HepG2 (cell line): ENCODE results near the gene GOLGA8J. TPM values are rescaled to one million over a fixed set of nuclear protein-coding genes. Genes with fewer than 3 reads are reported as not detected.

Source experiments
- ATAC-seq: fragments of 200-7000 bp; cut with Tn5 transposase; 3 replicates; pipeline ENCODE4 v1.9.1; 2020; ENCODE audit warnings: mild to moderate bottlenecking, moderate library complexity
- BruUV-seq: library from RNA; stranded (reverse); fragments of 400-500 nt; replicated peaks from 2 replicates; lab custom pipeline; 2021; lab: Mats Ljungman, UMichigan
- CTCF ChIA-PET: fragments of 300-600 bp; formaldehyde crosslinking; extraction: SDS; loops from one replicate; lab custom pipeline; 2021; ENCODE audit warnings: low total read pairs, inconsistent platforms, low intra/inter-chr PET ratio; lab: Yijun Ruan, JAX
- POLR2A ChIA-PET: fragments of 350-600 bp; sonication (Branson Sonifier 250); formaldehyde crosslinking; loops from one replicate; lab custom pipeline; 2020; ENCODE audit warnings: antibody characterized with exemption, inconsistent platforms; lab: Yijun Ruan, JAX
- DNase-seq: peaks from one replicate; pipeline ENCODE4 v3.0.0-alpha.2; 2015; ENCODE audit warnings: low spot score
- FAIRE-seq: peaks from 3 replicates; lab custom pipeline; 2011; peaks lifted over from hg19 to GRCh38; lab: Jason Lieb, UNC
- H2AFZ ChIP-seq: one replicate; pipeline ENCODE4 v1.6.1; 2011; ENCODE audit warnings: low read length, inconsistent platforms
- H3K27ac ChIP-seq: fragments of 300-600 bp; 3 replicates; pipeline ENCODE4 v1.8.0; 2011; ENCODE audit warnings: mixed run types, mild to moderate bottlenecking, mixed read lengths, low read length, inconsistent platforms; ENCODE audit not compliant: insufficient read depth; ENCODE audit errors: extremely low read length
- H3K27me3 ChIP-seq, 2 experiments: fragments of 200-600 bp in 1 of 2; 2 replicates in 1 of 2; 3 replicates in 1 of 2; pipeline versions ENCODE4 v1.6.0 to v1.8.0; 2011; ENCODE audit warnings: low read length in 2 of 2, mild to moderate bottlenecking in 2 of 2, moderate library complexity in 2 of 2, inconsistent platforms in 1 of 2; ENCODE audit not compliant: insufficient read depth in 2 of 2, control insufficient read depth in 1 of 2
- H3K36me3 ChIP-seq, 2 experiments: fragments of 200-600 bp in 1 of 2; replicated peaks in 1 of 2; 2 replicates in 1 of 2; 3 replicates in 1 of 2; pipeline versions ENCODE4 v1.5.1 to v1.8.0; 2011; ENCODE audit warnings: low read length in 2 of 2, inconsistent platforms in 1 of 2; ENCODE audit not compliant: insufficient read depth in 2 of 2, control insufficient read depth in 1 of 2
- H3K4me1 ChIP-seq: 2 replicates; pipeline ENCODE4 v1.5.1; 2012; ENCODE audit warnings: low read length, inconsistent platforms; ENCODE audit not compliant: insufficient read depth
- H3K4me2 ChIP-seq: 2 replicates; pipeline ENCODE4 v1.6.0; 2011; ENCODE audit warnings: low read depth, low read length, inconsistent platforms
- H3K4me3 ChIP-seq, 3 experiments: fragments of 200-600 bp in 1 of 3; sonication (generic), shearing (Covaris generic) in 1 of 3; replicated peaks in 1 of 3; 2 replicates each; pipeline ENCODE4 v1.5.1; 2011 to 2016; ENCODE audit warnings: low read length in 3 of 3, inconsistent platforms in 2 of 3, low read depth in 2 of 3, mild to moderate bottlenecking in 2 of 3, control low read depth in 1 of 3, mixed read lengths in 1 of 3; ENCODE audit not compliant: insufficient read depth in 1 of 3
- H3K79me2 ChIP-seq: one replicate; pipeline ENCODE4 v1.6.1; 2011; ENCODE audit warnings: low read length, inconsistent platforms; ENCODE audit not compliant: insufficient read depth
- H3K9ac ChIP-seq: 2 replicates; pipeline ENCODE4 v1.6.0; 2011; ENCODE audit warnings: mild to moderate bottlenecking, low read depth, low read length, inconsistent platforms; ENCODE audit not compliant: insufficient read depth
- H3K9me3 ChIP-seq: 2 replicates; pipeline ENCODE4 v1.5.1; 2012; ENCODE audit warnings: mild to moderate bottlenecking, low read length
- H4K20me1 ChIP-seq: 2 replicates; pipeline ENCODE4 v1.6.0; 2011; ENCODE audit warnings: inconsistent platforms, mild to moderate bottlenecking, low read length, moderate library complexity; ENCODE audit not compliant: insufficient read depth
- ARNT ChIP-seq: fragments of 450-650 bp; IDR thresholded peaks from 2 replicates; pipeline ENCODE4 v1.6.1; 2017
- ARNT2 ChIP-seq: sonication (generic); formaldehyde crosslinking; IDR thresholded peaks from 2 replicates; pipeline ENCODE4 v1.8.0; 2022; ENCODE audit warnings: mild to moderate bottlenecking, low read depth, missing genetic modification reagents, moderate library complexity
- MAFF ChIP-seq: IDR thresholded peaks from 2 replicates; pipeline ENCODE4 v1.6.1; 2011; ENCODE audit warnings: low read depth, low read length, improper control_type of control experiment
- MAFK ChIP-seq, 2 experiments: IDR thresholded peaks in 1 of 2; conservative IDR thresholded peaks in 1 of 2; 2 replicates each; pipeline ENCODE4 v1.6.1; 2011; ENCODE audit warnings: improper control_type of control experiment in 2 of 2, low read length in 2 of 2
- REPIN1 ChIP-seq: sonication (generic); formaldehyde crosslinking; IDR thresholded peaks from 2 replicates; pipeline ENCODE4 v1.8.0; 2022; ENCODE audit warnings: missing genetic modification reagents, low read depth, mild to moderate bottlenecking, borderline replicate concordance
- RFXANK ChIP-seq: IDR thresholded peaks from 2 replicates; pipeline ENCODE4 v1.6.1; 2016
- SIX4 ChIP-seq: sonication (generic); formaldehyde crosslinking; IDR thresholded peaks from 2 replicates; pipeline ENCODE4 v1.4.0; 2020; ENCODE audit warnings: missing genetic modification reagents
- TP53 ChIP-seq: sonication (generic); formaldehyde crosslinking; conservative IDR thresholded peaks from 2 replicates; pipeline ENCODE4 v1.4.0; 2020; ENCODE audit warnings: missing genetic modification reagents
- ZNF230 ChIP-seq: sonication (generic); formaldehyde crosslinking; IDR thresholded peaks from 2 replicates; pipeline ENCODE4 v1.4.0; 2020; ENCODE audit warnings: mild to moderate bottlenecking, missing genetic modification reagents
- ZNF556 ChIP-seq: sonication (generic); formaldehyde crosslinking; IDR thresholded peaks from 2 replicates; pipeline ENCODE4 v1.4.0; 2020; ENCODE audit warnings: mild to moderate bottlenecking, missing genetic modification reagents, borderline replicate concordance
- ZNF670 ChIP-seq: sonication (generic); formaldehyde crosslinking; IDR thresholded peaks from 2 replicates; pipeline ENCODE4 v1.8.0; 2022; ENCODE audit warnings: mild to moderate bottlenecking, missing genetic modification reagents, borderline replicate concordance
- ZNF75D ChIP-seq: sonication (generic); formaldehyde crosslinking; IDR thresholded peaks from 2 replicates; pipeline ENCODE4 v1.8.1; 2023; ENCODE audit warnings: missing genetic modification reagents, mild to moderate bottlenecking, borderline replicate concordance
- ZSCAN31 ChIP-seq: sonication (generic); formaldehyde crosslinking; IDR thresholded peaks from 2 replicates; pipeline ENCODE4 v1.5.0; 2020; ENCODE audit warnings: low read depth, mild to moderate bottlenecking, missing genetic modification reagents
- whole genome bisulfite sequencing: methylation state at CpG from one replicate; pipeline ENCODE4 v1.1.6; 2017; ENCODE audit warnings: low lambda C conversion rate; 5-methylcytosine and 5-hydroxymethylcytosine counted together
- in situ Hi-C: cut with HindIII; loops from 2 replicates; pipeline ENCODE4 v1.10.0; 2017; ENCODE audit warnings: low pct_unique_long_range_greater_than_20kb; ENCODE audit not compliant: extremely low pct_ligation_motif_present
- intact Hi-C: fragments of 100-400 bp; cut with micrococcal nuclease; formaldehyde crosslinking; loops from one replicate; pipeline ENCODE4 v1.10.0; 2022; ENCODE audit not compliant: unreplicated experiment
- polyA plus RNA-seq, 8 experiments: library from polyadenylated mRNA; depleted of rRNA in 3 of 8; stranded (reverse) in 7 of 8; unstranded in 1 of 8; fragments of >200 nt; fragmentation: Illumina TruSeq in 4 of 8; extraction: Trizol in 4 of 8; gene quantifications; 2 replicates each; pipeline versions ENCODE4 v1.2.1 to v1.2.3, GENCODE V29; 2011 to 2016; ENCODE audit warnings: low read depth in 4 of 8, missing spikeins in 1 of 8, mixed read lengths in 1 of 8; ENCODE audit not compliant: insufficient read depth in 1 of 8
- total RNA-seq, 5 experiments: library from RNA; depleted of rRNA; stranded (reverse); fragments of >200 nt; fragmentation: Illumina TruSeq; extraction: Trizol; gene quantifications; 2 replicates each; pipeline ENCODE4 v1.2.3, GENCODE V29; 2016; ENCODE audit warnings: low read depth in 1 of 5
- TF ChIP-seq, protein P1 (sequence below): IDR thresholded peaks from 2 replicates; pipeline ENCODE4 v1.6.1; 2016; ENCODE audit warnings: control low read depth
- TF ChIP-seq, protein P2 (sequence below): IDR thresholded peaks from 2 replicates; pipeline ENCODE4 v1.6.1; 2016; ENCODE audit warnings: low read depth, borderline replicate concordance

The GOLGA8J gene
- total and polyA plus RNA-seq, 2 of the 13 experiments (the other 11 are each of a cell fraction or from before 2014, with no cell fraction given), result 0.05 TPM; not detected in 1

DNA sequence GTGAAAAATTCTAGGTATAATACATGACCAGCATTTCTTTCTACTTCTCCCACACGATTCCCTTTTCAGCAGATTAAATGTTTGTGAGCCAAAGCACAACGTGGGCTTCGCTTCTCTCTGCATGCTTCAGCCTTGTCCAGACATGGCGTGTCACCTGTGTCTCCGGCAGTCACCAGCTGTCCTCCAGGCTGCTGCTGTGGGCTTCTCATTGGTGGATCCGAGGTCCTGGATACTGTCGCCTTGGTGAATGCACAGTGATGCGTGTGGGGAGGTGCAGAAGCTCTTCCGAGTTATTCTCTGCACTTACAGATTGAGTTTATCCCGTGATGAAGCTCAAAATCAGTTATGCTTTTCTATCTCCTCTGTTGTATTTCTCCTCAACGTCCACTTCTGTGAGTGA, 23.0 kb upstream of the GOLGA8J start (continued):
- TF ChIP-seq, protein P1, sequence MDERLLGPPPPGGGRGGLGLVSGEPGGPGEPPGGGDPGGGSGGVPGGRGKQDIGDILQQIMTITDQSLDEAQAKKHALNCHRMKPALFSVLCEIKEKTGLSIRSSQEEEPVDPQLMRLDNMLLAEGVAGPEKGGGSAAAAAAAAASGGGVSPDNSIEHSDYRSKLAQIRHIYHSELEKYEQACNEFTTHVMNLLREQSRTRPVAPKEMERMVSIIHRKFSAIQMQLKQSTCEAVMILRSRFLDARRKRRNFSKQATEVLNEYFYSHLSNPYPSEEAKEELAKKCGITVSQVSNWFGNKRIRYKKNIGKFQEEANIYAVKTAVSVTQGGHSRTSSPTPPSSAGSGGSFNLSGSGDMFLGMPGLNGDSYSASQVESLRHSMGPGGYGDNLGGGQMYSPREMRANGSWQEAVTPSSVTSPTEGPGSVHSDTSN, result no peak
- TF ChIP-seq ZNF556 (CRISPR knock-in tag), result no peak
- no peak for TF ChIP-seq REPIN1 (CRISPR knock-in tag)
- TF ChIP-seq RFXANK (CRISPR knock-in tag), result no peak
- TF ChIP-seq, protein P2, sequence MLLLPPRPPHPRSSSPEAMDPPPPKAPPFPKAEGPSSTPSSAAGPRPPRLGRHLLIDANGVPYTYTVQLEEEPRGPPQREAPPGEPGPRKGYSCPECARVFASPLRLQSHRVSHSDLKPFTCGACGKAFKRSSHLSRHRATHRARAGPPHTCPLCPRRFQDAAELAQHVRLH (CRISPR knock-in tag), result no peak
- TF ChIP-seq ZNF75D, result no peak
- TF ChIP-seq SIX4 (CRISPR knock-in tag), result no peak

DNA sequence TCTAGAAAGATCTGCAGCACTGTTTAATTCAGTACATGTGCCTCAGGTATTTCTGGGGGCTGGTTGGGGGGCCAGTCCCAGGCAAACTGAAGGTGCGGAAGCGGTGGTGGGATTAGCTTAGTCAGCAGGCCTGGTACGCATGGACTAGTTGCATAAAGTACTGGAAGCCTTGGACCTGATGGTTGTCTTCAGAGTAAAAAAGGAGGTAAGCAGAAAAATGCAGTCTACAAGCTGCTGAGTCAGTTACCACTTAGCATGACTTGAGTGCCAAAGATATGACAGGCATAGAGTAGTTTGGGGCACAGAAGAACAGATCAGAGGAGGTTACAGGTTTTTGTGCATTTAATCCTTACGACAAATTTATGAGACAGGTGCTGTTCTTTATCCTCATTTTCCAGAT, 19.9 kb upstream of the GOLGA8J start:
- Histone ChIP-seq H3K4me3 (no peak overlapping the region), H3K79me2 (no peaks in the 10 kb centered on the region), H3K9ac (no peak overlapping the region), H4K20me1 (no peaks in the 10 kb centered on the region), H3K9me3 (no peaks in the 10 kb centered on the region), H3K4me1 (no peaks in the 10 kb centered on the region), H3K27ac (no peak overlapping the region)
- ATAC-seq, result no peak
- WGBS, result 73% methylated on average over 4 of the region's 4 CpGs
- intact Hi-C loops, result no loop called here
- in situ Hi-C loops, result loop anchor here (25.0 kb wide), 1 partner anchor 401 kb away; no protein-coding TSS in a partner anchor
- TF ChIP-seq ZSCAN31 (CRISPR knock-in tag) (no peak), ZNF230 (no peak), ZNF670 (CRISPR knock-in tag) (no peak), MAFK (conservative IDR thresholded peaks at IDR 0.05 in 1 of 2, IDR thresholded peaks at IDR 0.05 in 1 of 2; ENCODE audit: low read length in 2 of 2) (peak in 1 of 2 experiments; percentile 37; a peak in 1 of 4 replicates), TP53 (CRISPR knock-in tag) (no peak), ARNT (no peak), ARNT2 (CRISPR knock-in tag) (no peak), MAFF (0 out of 2 replicates have a peak, but pooled peaks have one; percentile 1)
- TF ChIP-seq, all 625 proteins: peak for 2
- Histone ChIP-seq H3K4me2 (no peak overlapping the region), H3K36me3 (no peaks in the 10 kb centered on the region), H3K27me3 (peaks cover 0 to 12% of the 10 kb centered on the region in 2 experiments; a peak in 2 of 5 replicates), H2AFZ (no peak overlapping the region)
- ChIA-PET POLR2A (no interaction called here), CTCF (no interaction called here)
- DNase-seq (no peak), FAIRE-seq (no peak)
- BruUV-seq, result no TSS peak
